LNCAP (cell line): ENCODE measurements around the gene TECTB.

Experiments
- CTCF ChIP-seq: fragments of 450-650 bp; IDR thresholded peaks from 2 replicates; pipeline ENCODE4 v1.5.1; 2017; ENCODE audit warnings: mild to moderate bottlenecking

The TECTB gene

GRCh38 chr10:112243713-112244112 lies 39.5 kb upstream of the TECTB start:
- TF ChIP-seq CTCF: no peak

GRCh38 chr10:112244197-112244596 lies 39.0 kb upstream of the TECTB start:
- TF ChIP-seq CTCF: no peak

GRCh38 chr10:112247791-112248190 lies 35.4 kb upstream of the TECTB start:
- no peak for TF ChIP-seq CTCF

- TF ChIP-seq CTCF: no peak
Observed at GRCh38 chr10:112248584-112249295, 34.5 kb upstream of the TECTB start.

GRCh38 chr10:112249722-112250121 lies 33.5 kb upstream of the TECTB start:
- TF ChIP-seq CTCF: no peak

GRCh38 chr10:112250555-112250954 lies 32.6 kb upstream of the TECTB start:
- TF ChIP-seq CTCF: no peak

- no peak for TF ChIP-seq CTCF
Observed at GRCh38 chr10:112258407-112258806, 24.8 kb upstream of the TECTB start.

GRCh38 chr10:112259688-112260087 lies 23.5 kb upstream of the TECTB start:
- no peak for TF ChIP-seq CTCF
